Measurements from ENCODE around the gene PDS5B.

- TF ChIP-seq CTCF (IDR thresholded peaks at IDR 0.05 in 2 of 3, conservative IDR thresholded peaks at IDR 0.05 in 1 of 3; ENCODE audit: borderline replicate concordance in 1 of 3, insufficient read depth in 1 of 3, low read depth in 2 of 3, low read length in 2 of 3) (no peak), EZH2phosphoT487 (IDR thresholded peaks at IDR 0.05; ENCODE audit: borderline replicate concordance) (no peak), CEBPB (IDR thresholded peaks at IDR 0.05; ENCODE audit: low read depth) (no peak), EZH2 (IDR thresholded peaks at IDR 0.05) (no peak), ATF3 (IDR thresholded peaks at IDR 0.05) (no peak), POLR2A (IDR thresholded peaks at IDR 0.05; ENCODE audit: borderline replicate concordance, extremely low read depth, insufficient read depth, insufficient read length) (no peak), RAD21 (IDR thresholded peaks at IDR 0.05; ENCODE audit: low read depth) (no peak), ZNF274 (IDR thresholded peaks at IDR 0.05; ENCODE audit: low read depth, low read length) (no peak)
Observed at GRCh38 chr13:32682740-32683139, 96.5 kb downstream of the PDS5B start.

All from HCT116 (cell line).